ENCODE results near the gene RBM26.

GRCh38 chr13:79273045-79273444 lies 133.0 kb downstream of the RBM26 start:
- TF ChIP-seq EZH2 (IDR thresholded peaks at IDR 0.05; ENCODE audit: insufficient read depth, poor library complexity, severe bottlenecking) (no peak), EZH2phosphoT487 (IDR thresholded peaks at IDR 0.05; ENCODE audit: insufficient read depth, low read depth) (no peak)
